GM18526 (cell line): Measurements from ENCODE around the gene NPTX1.

ENCODE experiments used
- POLR2A ChIP-seq: IDR thresholded peaks from 3 replicates; pipeline ENCODE4 v1.6.1; 2011; ENCODE audit not compliant: insufficient read length; ENCODE audit errors: extremely low read depth

NPTX1 gene

DNA sequence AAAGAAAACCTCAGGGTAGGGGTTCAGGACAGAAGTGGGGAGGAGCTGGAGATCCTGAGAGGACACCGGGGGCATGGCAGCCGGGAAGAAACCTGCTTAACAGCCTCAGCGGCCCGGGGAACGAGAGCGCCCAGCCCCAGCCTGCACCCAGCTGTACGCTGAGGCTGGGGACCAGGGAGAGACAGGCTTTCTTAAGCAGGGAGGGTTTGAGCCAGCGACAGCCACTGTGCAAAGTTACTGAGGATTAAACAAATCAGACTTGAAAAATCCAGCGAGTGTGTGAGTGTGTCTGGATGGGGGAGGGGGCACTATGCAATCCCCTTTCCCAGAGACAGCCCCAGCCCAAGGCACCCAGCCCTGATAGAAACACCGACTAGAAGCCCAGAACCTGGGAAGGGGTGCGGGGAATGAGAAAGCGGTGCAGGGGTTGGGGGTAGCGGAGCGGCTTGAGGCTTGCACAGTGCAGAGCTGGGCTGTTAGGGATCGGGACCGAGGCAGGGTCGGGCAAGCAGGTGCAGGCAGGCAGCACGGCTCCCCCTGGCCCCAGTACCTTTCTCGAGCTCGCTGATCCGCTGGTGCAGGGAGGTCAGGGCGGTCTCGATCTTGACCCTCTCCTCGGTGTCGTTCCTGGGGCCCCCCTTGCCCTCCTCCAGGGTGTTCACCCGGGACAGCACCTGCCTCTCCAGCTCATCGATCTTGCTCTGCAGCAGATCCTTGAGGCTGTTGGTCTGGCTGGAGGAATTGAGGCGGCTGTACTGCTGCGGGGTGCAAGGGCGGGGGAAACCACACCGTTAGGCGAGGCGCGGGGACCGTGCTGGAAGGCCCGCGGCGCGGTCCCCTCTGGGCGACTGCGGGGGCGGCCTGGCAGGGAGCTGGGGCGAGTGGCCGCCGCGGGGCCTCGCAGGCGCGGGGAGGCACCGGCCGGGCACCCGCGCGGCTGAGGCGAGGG lies 1.2 kb downstream of the NPTX1 start:
- no peak for TF ChIP-seq POLR2A

- TF ChIP-seq POLR2A = no peak
Observed at GRCh38 chr17:80474231-80474960, 2.0 kb downstream of the NPTX1 start.

DNA sequence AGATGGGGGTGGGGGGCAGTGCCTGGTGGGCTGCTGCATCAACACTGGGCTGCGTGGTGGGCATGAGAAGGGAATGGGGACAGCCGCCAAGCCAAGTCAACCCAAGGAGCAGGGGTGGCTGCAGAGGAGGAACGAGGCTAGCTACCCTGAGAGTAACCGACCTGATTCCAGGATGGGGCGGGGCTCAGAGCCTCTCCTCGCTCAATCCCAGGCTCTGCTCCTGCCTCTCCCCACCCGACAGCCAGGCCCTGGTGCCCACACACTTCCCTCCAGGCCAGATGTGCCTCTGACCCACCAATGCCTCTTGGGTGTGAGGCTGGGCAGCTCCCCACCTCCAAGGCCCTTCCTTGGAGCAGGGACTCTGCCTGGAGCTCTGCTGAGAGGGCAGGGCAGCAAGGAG lies 2.7 kb downstream of the NPTX1 start:
- TF ChIP-seq POLR2A = no peak

GRCh38 chr17:80472996-80473395 lies 3.4 kb downstream of the NPTX1 start:
- TF ChIP-seq POLR2A = no peak

- TF ChIP-seq POLR2A = no peak
Observed at GRCh38 chr17:80471922-80472321, 4.5 kb downstream of the NPTX1 start.

GRCh38 chr17:80470603-80471002 lies 5.8 kb downstream of the NPTX1 start:
- TF ChIP-seq POLR2A = no peak

- TF ChIP-seq POLR2A = no peak
Observed at GRCh38 chr17:80469667-80470066, 6.7 kb downstream of the NPTX1 start.

DNA sequence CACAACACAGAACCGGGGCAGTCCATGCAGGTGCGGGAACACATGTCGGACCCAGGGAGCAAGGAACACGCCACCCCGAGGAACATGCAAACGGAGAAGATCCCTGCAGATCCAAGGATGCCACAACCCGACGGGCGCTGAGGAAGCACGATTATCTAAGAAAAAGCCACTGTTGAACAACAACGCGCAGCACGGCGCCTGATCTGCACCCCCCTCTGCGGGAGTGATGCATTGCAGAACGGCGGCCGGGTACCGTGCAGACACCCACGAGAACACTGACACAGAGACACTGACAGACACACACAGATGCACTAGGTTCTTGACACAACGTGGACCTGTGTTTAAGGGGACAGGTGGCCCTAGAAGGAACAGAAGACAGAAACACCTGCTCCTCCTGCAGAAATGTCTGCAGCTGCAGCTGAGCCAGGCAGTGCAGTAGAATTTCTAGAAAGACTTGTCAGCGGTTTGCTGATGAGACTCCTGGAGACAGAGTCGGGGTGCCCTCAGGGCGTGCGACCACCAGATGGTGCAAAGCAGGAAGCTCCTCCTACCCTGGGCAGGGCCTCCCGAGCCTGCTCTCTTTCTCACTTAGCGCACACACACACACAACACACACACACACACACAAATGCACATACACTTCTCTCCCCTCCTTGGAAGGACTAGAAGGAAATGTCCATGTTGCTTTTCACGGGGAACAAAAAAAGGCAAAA lies 7.5 kb downstream of the NPTX1 start:
- no peak for TF ChIP-seq POLR2A

- no peak for TF ChIP-seq POLR2A
Observed at GRCh38 chr17:80468242-80468641, 8.2 kb downstream of the NPTX1 start.

GRCh38 chr17:80466188-80466705 lies 10.2 kb downstream of the NPTX1 start:
- TF ChIP-seq POLR2A = no peak

- no peak for TF ChIP-seq POLR2A
Observed at GRCh38 chr17:80465327-80465974, 11.0 kb downstream of the NPTX1 start.

DNA sequence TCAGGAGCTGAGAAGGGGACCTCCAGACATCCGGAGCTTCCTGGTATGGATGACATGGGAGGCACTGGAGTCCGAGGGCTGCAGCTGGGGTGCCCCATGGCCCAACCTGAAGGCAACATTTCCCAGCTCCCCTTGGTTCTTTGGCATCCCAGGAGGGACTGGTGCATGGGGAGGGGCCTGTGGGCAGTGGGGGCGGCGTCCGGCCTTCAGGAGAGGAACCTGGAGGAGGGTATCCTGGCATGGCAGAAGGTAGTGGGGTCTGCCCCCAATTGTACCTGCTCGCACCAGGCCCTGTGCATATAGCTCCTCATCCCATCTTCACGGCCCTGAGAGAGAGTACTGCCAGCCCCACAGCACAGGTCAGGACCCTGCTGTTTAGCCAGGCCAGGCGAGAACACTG lies 11.9 kb downstream of the NPTX1 start:
- no peak for TF ChIP-seq POLR2A

DNA sequence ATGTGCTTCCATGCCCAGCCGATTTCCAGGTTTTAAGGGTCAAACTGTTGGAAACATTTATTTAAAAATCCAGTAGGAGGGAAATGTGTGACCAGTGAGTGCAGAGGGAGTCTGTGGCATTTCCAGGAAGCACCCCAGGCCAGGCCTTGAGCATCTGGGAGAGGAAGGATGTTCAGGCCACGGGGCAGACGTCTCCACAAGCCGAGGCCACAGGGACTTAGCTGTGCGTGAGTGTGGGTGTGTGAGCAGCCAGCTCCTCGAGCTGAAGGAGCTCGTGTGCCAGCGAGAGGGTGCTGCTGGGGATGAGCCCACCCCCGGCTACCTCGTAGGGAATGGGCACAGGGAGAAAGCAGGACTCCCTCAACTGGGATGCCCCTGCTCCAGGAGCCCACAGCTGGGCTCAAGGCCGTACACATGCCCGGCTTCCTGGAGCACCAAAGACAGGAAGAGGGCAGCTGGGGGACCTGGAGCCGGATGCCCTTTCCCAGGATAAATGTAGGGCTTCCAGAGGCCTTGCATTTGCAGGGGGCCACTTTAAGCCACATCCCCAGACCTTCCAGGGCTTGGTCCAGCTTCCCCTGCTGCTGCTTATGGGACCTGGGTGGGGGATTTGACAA lies 12.5 kb downstream of the NPTX1 start:
- TF ChIP-seq POLR2A = no peak

DNA sequence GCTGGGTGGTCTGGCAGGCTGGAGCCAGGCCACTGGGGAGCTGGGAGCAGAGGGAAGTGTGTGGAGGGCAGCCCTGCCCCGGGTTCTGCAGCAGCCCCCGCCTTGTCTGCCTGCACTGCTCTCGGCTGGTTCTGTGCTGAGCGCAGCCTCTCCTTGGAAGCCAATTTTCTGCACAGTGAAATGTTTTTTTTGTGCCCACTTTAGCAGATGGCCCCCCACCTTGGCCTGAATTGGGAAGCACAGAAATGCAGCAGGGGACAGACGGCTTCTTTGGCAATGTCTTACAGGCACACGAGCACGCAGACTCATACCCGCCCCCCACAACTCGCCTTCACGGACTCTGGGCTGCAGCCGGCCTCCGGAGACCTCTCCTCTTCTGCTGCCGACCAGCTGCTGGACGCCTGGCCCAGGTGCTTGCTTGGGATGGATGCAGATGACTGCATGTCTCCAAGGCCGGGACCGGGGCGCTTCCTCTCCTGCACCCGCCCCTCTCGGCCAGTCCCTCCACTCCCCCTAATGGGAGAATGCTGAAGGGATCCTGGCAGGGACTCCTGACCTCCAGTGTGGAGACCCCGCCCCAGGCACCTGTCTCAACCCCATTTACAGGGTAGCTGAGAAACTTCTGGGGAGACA lies 14.8 kb downstream of the NPTX1 start:
- TF ChIP-seq POLR2A = no peak
